ENCODE results near the gene SMCO4. TPM values are rescaled to one million over a fixed set of nuclear protein-coding genes. Genes with fewer than 3 reads are reported as not detected.

SMCO4 gene
- polyA plus RNA-seq (2013, experiment 1 of 2): 43.7 TPM
- 48.5 TPM for polyA plus RNA-seq (2013, experiment 2 of 2)

- Histone ChIP-seq H3K9ac (ENCODE audit: low read depth, low read length, poor library complexity) (peak within 1 kb of the TSS; percentile 89), H2BK120ac (ENCODE audit: low read depth, low read length) (no peak within 1 kb of the TSS), H3K14ac (ENCODE audit: low read length) (no peak within 1 kb of the TSS), H3K23ac (ENCODE audit: low read depth, low read length, poor library complexity) (peak within 1 kb of the TSS; percentile 29), H3K4me1 (ENCODE audit: control insufficient read depth in 2 of 2, insufficient read depth in 1 of 2, low read depth in 1 of 2, low read length in 2 of 2) (peaks cover 6 to 12% of the 10 kb centered on the region in 2 donors), H4K8ac (ENCODE audit: low read depth, low read length) (no peak within 1 kb of the TSS), H2BK15ac (ENCODE audit: low read length) (no peak within 1 kb of the TSS), H2BK5ac (ENCODE audit: low read length) (peak within 1 kb of the TSS; percentile 59), H3K79me1 (ENCODE audit: low read depth, low read length) (peaks cover 2% of the 10 kb centered on the region), H3K4me2 (ENCODE audit: insufficient read depth, low read length, poor library complexity, severe bottlenecking) (peak within 1 kb of the TSS; percentile 61), H3K4me3 (ENCODE audit: low read length in 2 of 2) (peak within 1 kb of the TSS; percentile 58 to 93), H3K27ac (replicated peaks; ENCODE audit: low read length) (no peak within 1 kb of the TSS), H2AFZ (ENCODE audit: low read length) (peak within 1 kb of the TSS; percentile 96), H2BK12ac (ENCODE audit: low read length) (no peak within 1 kb of the TSS), H3K9me3 (replicated peaks in 1 of 2; ENCODE audit: control insufficient read depth in 2 of 2, insufficient read depth in 1 of 2, low read depth in 1 of 2, low read length in 2 of 2) (no peaks in the 10 kb centered on the region), H3K4ac (ENCODE audit: low read length) (no peak within 1 kb of the TSS), H3K27me3 (ENCODE audit: control insufficient read depth in 3 of 3, insufficient read depth in 3 of 3, low read depth in 1 of 3, low read length in 3 of 3) (peaks cover 0 to 26% (median 0%) of the 10 kb centered on the region in 3 experiments), H3K18ac (ENCODE audit: low read length) (peak within 1 kb of the TSS; percentile 95), H2AK5ac (ENCODE audit: low read depth, low read length) (peak within 1 kb of the TSS; percentile 12), H4K91ac (ENCODE audit: low read depth, low read length, poor library complexity) (no peak within 1 kb of the TSS), H3K36me3 (replicated peaks in 1 of 2; ENCODE audit: control insufficient read depth in 2 of 2, insufficient read depth in 2 of 2, low read length in 2 of 2) (no peaks in the 10 kb centered on the region)
- WGBS, 2 donors (ENCODE audit: extremely low coverage in 2 of 2, insufficient read length in 2 of 2, insufficient replicate concordance in 1 of 2): no CpG with 5 or more reads among the region's 59 CpGs
- DNase-seq (ENCODE audit: low spot score): peak; percentile 85
Measured at GRCh38 chr11:93543292-93543977, at the start of gene SMCO4. TSS of gene SMCO4 (minus strand) at chr11:93543391. CDS start at chr11:93479189, 64,202 bp downstream.

GRCh38 chr11:93591247-93591898 is 48.2 kb upstream of the SMCO4 start:
- H3K23ac ChIP-seq (ENCODE audit: low read depth, low read length, poor library complexity): no peak overlapping the region
- no CpG with 5 or more reads among the region's 6 CpGs for WGBS, 2 donors (ENCODE audit: extremely low coverage in 2 of 2, insufficient read length in 2 of 2, insufficient replicate concordance in 1 of 2)
- DNase-seq (ENCODE audit: low spot score): no peak
- no peak overlapping the region for H2AFZ ChIP-seq (ENCODE audit: low read length)
- H3K4me2 ChIP-seq (ENCODE audit: insufficient read depth, low read length, poor library complexity, severe bottlenecking): no peak overlapping the region
- no peak overlapping the region for H3K4ac ChIP-seq (ENCODE audit: low read length)
- H3K18ac ChIP-seq (ENCODE audit: low read length): no peak overlapping the region
- H3K14ac ChIP-seq (ENCODE audit: low read length): no peak overlapping the region
- no peak overlapping the region for H4K91ac ChIP-seq (ENCODE audit: low read depth, low read length, poor library complexity)
- H3K4me3 ChIP-seq (ENCODE audit: low read length in 2 of 2): no peak overlapping the region
- no peak overlapping the region for H2AK5ac ChIP-seq (ENCODE audit: low read depth, low read length)
- H2BK120ac ChIP-seq (ENCODE audit: low read depth, low read length): no peak overlapping the region
- H2BK15ac ChIP-seq (ENCODE audit: low read length): no peak overlapping the region
- no peaks in the 10 kb centered on the region for H3K9me3 ChIP-seq (replicated peaks in 1 of 2; ENCODE audit: control insufficient read depth in 2 of 2, insufficient read depth in 1 of 2, low read depth in 1 of 2, low read length in 2 of 2)
- H3K27ac ChIP-seq (replicated peaks; ENCODE audit: low read length): no peak overlapping the region
- peak overlapping the region; percentile 44 for H3K9ac ChIP-seq (ENCODE audit: low read depth, low read length, poor library complexity)
- H3K4me1 ChIP-seq (ENCODE audit: control insufficient read depth in 2 of 2, insufficient read depth in 1 of 2, low read depth in 1 of 2, low read length in 2 of 2): no peaks in the 10 kb centered on the region
- H4K8ac ChIP-seq (ENCODE audit: low read depth, low read length): no peak overlapping the region
- H3K36me3 ChIP-seq (replicated peaks in 1 of 2; ENCODE audit: control insufficient read depth in 2 of 2, insufficient read depth in 2 of 2, low read length in 2 of 2): no peaks in the 10 kb centered on the region
- H2BK12ac ChIP-seq (ENCODE audit: low read length): no peak overlapping the region
- no peak overlapping the region for H2BK5ac ChIP-seq (ENCODE audit: low read length)
- H3K27me3 ChIP-seq (ENCODE audit: control insufficient read depth in 3 of 3, insufficient read depth in 3 of 3, low read depth in 1 of 3, low read length in 3 of 3): peaks cover 0 to 8% (median 0%) of the 10 kb centered on the region in 3 experiments
- H3K79me1 ChIP-seq (ENCODE audit: low read depth, low read length): no peaks in the 10 kb centered on the region

- no peak overlapping the region for H4K91ac ChIP-seq (ENCODE audit: low read depth, low read length, poor library complexity)
- no peak overlapping the region for H3K4me2 ChIP-seq (ENCODE audit: insufficient read depth, low read length, poor library complexity, severe bottlenecking)
- H3K9me3 ChIP-seq (replicated peaks in 1 of 2; ENCODE audit: control insufficient read depth in 2 of 2, insufficient read depth in 1 of 2, low read depth in 1 of 2, low read length in 2 of 2): no peaks in the 10 kb centered on the region
- H2BK12ac ChIP-seq (ENCODE audit: low read length): no peak overlapping the region
- H2AK5ac ChIP-seq (ENCODE audit: low read depth, low read length): no peak overlapping the region
- H3K4ac ChIP-seq (ENCODE audit: low read length): no peak overlapping the region
- H3K79me1 ChIP-seq (ENCODE audit: low read depth, low read length): no peaks in the 10 kb centered on the region
- H3K27ac ChIP-seq (replicated peaks; ENCODE audit: low read length): no peak overlapping the region
- H3K18ac ChIP-seq (ENCODE audit: low read length): no peak overlapping the region
- H3K14ac ChIP-seq (ENCODE audit: low read length): no peak overlapping the region
- no peak overlapping the region for H2BK5ac ChIP-seq (ENCODE audit: low read length)
- no peak overlapping the region for H3K23ac ChIP-seq (ENCODE audit: low read depth, low read length, poor library complexity)
- WGBS, 2 donors (ENCODE audit: extremely low coverage in 2 of 2, insufficient read length in 2 of 2, insufficient replicate concordance in 1 of 2): no CpG with 5 or more reads among the region's 1 CpG
- H3K27me3 ChIP-seq (ENCODE audit: control insufficient read depth in 3 of 3, insufficient read depth in 3 of 3, low read depth in 1 of 3, low read length in 3 of 3): peaks cover 0 to 8% (median 0%) of the 10 kb centered on the region in 3 experiments
- no peaks in the 10 kb centered on the region for H3K4me1 ChIP-seq (ENCODE audit: control insufficient read depth in 2 of 2, insufficient read depth in 1 of 2, low read depth in 1 of 2, low read length in 2 of 2)
- no peak overlapping the region for H2AFZ ChIP-seq (ENCODE audit: low read length)
- no peak overlapping the region for H2BK15ac ChIP-seq (ENCODE audit: low read length)
- no peaks in the 10 kb centered on the region for H3K36me3 ChIP-seq (replicated peaks in 1 of 2; ENCODE audit: control insufficient read depth in 2 of 2, insufficient read depth in 2 of 2, low read length in 2 of 2)
- no peak for DNase-seq (ENCODE audit: low spot score)
- no peak overlapping the region for H2BK120ac ChIP-seq (ENCODE audit: low read depth, low read length)
- no peak overlapping the region for H4K8ac ChIP-seq (ENCODE audit: low read depth, low read length)
- no peak overlapping the region for H3K4me3 ChIP-seq (ENCODE audit: low read length in 2 of 2)
- no peak overlapping the region for H3K9ac ChIP-seq (ENCODE audit: low read depth, low read length, poor library complexity)
Measured at GRCh38 chr11:93589347-93589746, 46.2 kb upstream of the SMCO4 start.

- no peak overlapping the region for H3K23ac ChIP-seq (ENCODE audit: low read depth, low read length, poor library complexity)
- H3K18ac ChIP-seq (ENCODE audit: low read length): no peak overlapping the region
- H3K79me1 ChIP-seq (ENCODE audit: low read depth, low read length): no peaks in the 10 kb centered on the region
- DNase-seq (ENCODE audit: low spot score): no peak
- H3K36me3 ChIP-seq (replicated peaks in 1 of 2; ENCODE audit: control insufficient read depth in 2 of 2, insufficient read depth in 2 of 2, low read length in 2 of 2): no peaks in the 10 kb centered on the region
- no peak overlapping the region for H3K4me2 ChIP-seq (ENCODE audit: insufficient read depth, low read length, poor library complexity, severe bottlenecking)
- H3K27me3 ChIP-seq (ENCODE audit: control insufficient read depth in 3 of 3, insufficient read depth in 3 of 3, low read depth in 1 of 3, low read length in 3 of 3): peaks cover 0 to 8% (median 0%) of the 10 kb centered on the region in 3 experiments
- H2BK15ac ChIP-seq (ENCODE audit: low read length): no peak overlapping the region
- no peak overlapping the region for H4K91ac ChIP-seq (ENCODE audit: low read depth, low read length, poor library complexity)
- WGBS, 2 donors (ENCODE audit: extremely low coverage in 2 of 2, insufficient read length in 2 of 2, insufficient replicate concordance in 1 of 2): no CpG with 5 or more reads among the region's 8 CpGs
- H2BK120ac ChIP-seq (ENCODE audit: low read depth, low read length): no peak overlapping the region
- H3K4ac ChIP-seq (ENCODE audit: low read length): no peak overlapping the region
- no peak overlapping the region for H4K8ac ChIP-seq (ENCODE audit: low read depth, low read length)
- H2BK5ac ChIP-seq (ENCODE audit: low read length): no peak overlapping the region
- H3K4me1 ChIP-seq (ENCODE audit: control insufficient read depth in 2 of 2, insufficient read depth in 1 of 2, low read depth in 1 of 2, low read length in 2 of 2): no peaks in the 10 kb centered on the region
- H3K9me3 ChIP-seq (replicated peaks in 1 of 2; ENCODE audit: control insufficient read depth in 2 of 2, insufficient read depth in 1 of 2, low read depth in 1 of 2, low read length in 2 of 2): no peaks in the 10 kb centered on the region
- H3K9ac ChIP-seq (ENCODE audit: low read depth, low read length, poor library complexity): no peak overlapping the region
- H2AK5ac ChIP-seq (ENCODE audit: low read depth, low read length): no peak overlapping the region
- no peak overlapping the region for H3K27ac ChIP-seq (replicated peaks; ENCODE audit: low read length)
- no peak overlapping the region for H2BK12ac ChIP-seq (ENCODE audit: low read length)
- no peak overlapping the region for H3K4me3 ChIP-seq (ENCODE audit: low read length in 2 of 2)
- H2AFZ ChIP-seq (ENCODE audit: low read length): no peak overlapping the region
- no peak overlapping the region for H3K14ac ChIP-seq (ENCODE audit: low read length)
Measured at GRCh38 chr11:93587858-93588581, 44.8 kb upstream of the SMCO4 start.
